Uterus (tissue), 4 donors: ENCODE results near the gene SLC9A5. TPM values are rescaled to one million over a fixed set of nuclear protein-coding genes. Genes with fewer than 3 reads are reported as not detected.
A peak's percentile ranks its signal among the peaks of the same experiment; 100 is the strongest.

ENCODE experiments used
- DNase-seq, 2 donors: peaks; one replicate each; pipeline ENCODE4 v3.0.0-alpha.2; 2019 to 2020
- H3K27ac ChIP-seq, 2 donors: fragments of 200-600 bp; sonication (generic); 1 replicate in 1 of 2; 2 replicates in 1 of 2; pipeline ENCODE4 v1.5.1; 2016 to 2018
- H3K27me3 ChIP-seq, 2 donors: fragments of 200-600 bp; sonication (generic); one replicate each; pipeline ENCODE4 v1.5.1; 2018 to 2019; ENCODE audit warnings: control low read depth in 1 of 2
- H3K36me3 ChIP-seq, 2 donors: fragments of 200-600 bp; sonication (generic); one replicate each; pipeline ENCODE4 v1.5.1; 2019; ENCODE audit warnings: control low read depth in 1 of 2
- H3K4me1 ChIP-seq, 2 donors: fragments of 200-600 bp; sonication (generic); one replicate each; pipeline ENCODE4 v1.5.1; 2018 to 2019; ENCODE audit warnings: control low read depth in 1 of 2
- H3K4me3 ChIP-seq, 2 donors: fragments of 200-600 bp; sonication (generic); 1 replicate in 1 of 2; 2 replicates in 1 of 2; pipeline ENCODE4 v1.5.1; 2018 to 2019; ENCODE audit warnings: mild to moderate bottlenecking in 1 of 2
- H3K9me3 ChIP-seq, 2 donors: fragments of 200-600 bp; sonication (generic); one replicate each; pipeline ENCODE4 v1.5.1; 2019; ENCODE audit warnings: control low read depth in 1 of 2
- POLR2A ChIP-seq, 2 donors: fragments of 450-650 bp; IDR thresholded peaks; one replicate each; pipeline ENCODE4 v1.6.1; 2016; ENCODE audit warnings: antibody characterized with exemption in 2 of 2, mild to moderate bottlenecking in 1 of 2, moderate library complexity in 1 of 2
- intact Hi-C: fragments of 100-400 bp; cut with DNase I; formaldehyde crosslinking; loops from one replicate; pipeline ENCODE4 v1.15.1; 2023; ENCODE audit warnings: low total_unique reads
- total RNA-seq, 4 donors: library from RNA; depleted of rRNA in 3 of 4; stranded (reverse); fragments of >200 nt in 3 of 4; gene quantifications; one replicate each; pipeline versions ENCODE4 v1.1.0 to v1.2.4, GENCODE V29; 2014 to 2023
- TF ChIP-seq, protein P1 (sequence below), 4 experiments: fragments of 200-600 bp in 2 of 4; fragments of 450-650 bp in 2 of 4; sonication (generic) in 2 of 4; IDR thresholded peaks; one replicate each; pipeline ENCODE4 v1.5.1; 2016 to 2019; ENCODE audit warnings: antibody characterized with exemption in 4 of 4, mild to moderate bottlenecking in 2 of 4, moderate library complexity in 1 of 4
- donor health status: DM: yes; HTN: yes; CAD: no.

The SLC9A5 gene
- total RNA-seq, 4 donors from 2014 or later, result 0.55 to 1.9 (median 1.3) TPM; not detected in 1

- intact Hi-C loops, result no loop called here
- Histone ChIP-seq H3K27me3 (no peaks in the 10 kb centered on the region), H3K27ac (no peak overlapping the region), H3K9me3 (no peaks in the 10 kb centered on the region), H3K36me3 (no peaks in the 10 kb centered on the region), H3K4me1 (peaks cover 0 to 6% of the 10 kb centered on the region in 2 donors), H3K4me3 (no peak overlapping the region)
- TF ChIP-seq, protein P1, sequence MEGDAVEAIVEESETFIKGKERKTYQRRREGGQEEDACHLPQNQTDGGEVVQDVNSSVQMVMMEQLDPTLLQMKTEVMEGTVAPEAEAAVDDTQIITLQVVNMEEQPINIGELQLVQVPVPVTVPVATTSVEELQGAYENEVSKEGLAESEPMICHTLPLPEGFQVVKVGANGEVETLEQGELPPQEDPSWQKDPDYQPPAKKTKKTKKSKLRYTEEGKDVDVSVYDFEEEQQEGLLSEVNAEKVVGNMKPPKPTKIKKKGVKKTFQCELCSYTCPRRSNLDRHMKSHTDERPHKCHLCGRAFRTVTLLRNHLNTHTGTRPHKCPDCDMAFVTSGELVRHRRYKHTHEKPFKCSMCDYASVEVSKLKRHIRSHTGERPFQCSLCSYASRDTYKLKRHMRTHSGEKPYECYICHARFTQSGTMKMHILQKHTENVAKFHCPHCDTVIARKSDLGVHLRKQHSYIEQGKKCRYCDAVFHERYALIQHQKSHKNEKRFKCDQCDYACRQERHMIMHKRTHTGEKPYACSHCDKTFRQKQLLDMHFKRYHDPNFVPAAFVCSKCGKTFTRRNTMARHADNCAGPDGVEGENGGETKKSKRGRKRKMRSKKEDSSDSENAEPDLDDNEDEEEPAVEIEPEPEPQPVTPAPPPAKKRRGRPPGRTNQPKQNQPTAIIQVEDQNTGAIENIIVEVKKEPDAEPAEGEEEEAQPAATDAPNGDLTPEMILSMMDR (IDR thresholded peaks at IDR 0.05), result no peak
- no peak for TF ChIP-seq POLR2A (IDR thresholded peaks at IDR 0.05)
- no peak for DNase-seq
Observed at GRCh38 chr16:67235816-67236562, 12.8 kb upstream of the SLC9A5 start.

DNA sequence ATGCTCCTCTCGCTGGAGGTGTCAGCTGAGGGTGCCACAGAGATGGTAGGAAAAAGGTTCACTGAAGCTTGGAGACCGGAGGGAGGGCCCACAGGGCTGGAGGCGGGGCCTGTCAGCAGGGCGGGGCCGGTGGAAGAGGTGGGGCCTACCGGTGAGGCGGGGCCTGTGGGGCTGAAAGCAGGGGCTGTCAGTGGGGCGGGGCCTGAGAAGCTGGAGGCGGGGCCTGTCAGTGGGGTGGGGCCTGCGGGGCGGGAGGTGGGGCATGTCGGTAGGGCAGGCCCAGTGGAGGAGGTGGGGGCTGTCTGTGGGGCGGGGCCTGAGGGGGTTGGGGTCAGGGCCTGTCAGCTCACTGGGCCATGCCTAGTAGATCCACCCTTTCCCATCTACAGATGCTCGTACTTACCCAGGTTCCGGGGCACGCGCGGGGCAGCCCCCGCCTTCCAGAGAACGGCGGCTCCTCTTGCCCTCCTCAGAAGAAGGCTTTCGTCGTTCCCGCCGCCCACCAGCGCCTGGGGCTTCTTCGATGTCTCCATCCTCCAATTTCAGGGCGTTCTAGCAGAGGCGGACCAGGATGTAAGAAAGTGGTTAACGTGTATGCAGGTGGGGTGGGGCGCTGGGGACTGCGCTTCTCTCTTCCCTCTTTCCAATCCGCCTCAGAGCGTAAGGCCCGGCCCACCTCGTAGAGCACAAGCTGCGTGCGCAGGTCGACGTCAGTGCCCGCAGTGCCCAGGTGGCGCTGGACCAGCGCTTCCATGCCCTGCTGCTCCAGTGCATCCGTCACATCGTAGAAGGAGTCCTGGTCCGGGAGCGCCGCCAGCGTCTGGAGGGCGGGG is 12.0 kb upstream of the SLC9A5 start:
- H3K27ac ChIP-seq, result no peak overlapping the region
- H3K9me3 ChIP-seq, result no peaks in the 10 kb centered on the region
- DNase-seq, result peak in 1 of 2 donors; percentile 44
- intact Hi-C loops, result no loop called here
- no peaks in the 10 kb centered on the region for H3K36me3 ChIP-seq
- H3K4me3 ChIP-seq, result no peak overlapping the region
- TF ChIP-seq, protein P1 (IDR thresholded peaks at IDR 0.05), result no peak
- TF ChIP-seq POLR2A (IDR thresholded peaks at IDR 0.05), result no peak
- peaks cover 0 to 6% of the 10 kb centered on the region in 2 donors for H3K4me1 ChIP-seq
- H3K27me3 ChIP-seq, result no peaks in the 10 kb centered on the region

DNA sequence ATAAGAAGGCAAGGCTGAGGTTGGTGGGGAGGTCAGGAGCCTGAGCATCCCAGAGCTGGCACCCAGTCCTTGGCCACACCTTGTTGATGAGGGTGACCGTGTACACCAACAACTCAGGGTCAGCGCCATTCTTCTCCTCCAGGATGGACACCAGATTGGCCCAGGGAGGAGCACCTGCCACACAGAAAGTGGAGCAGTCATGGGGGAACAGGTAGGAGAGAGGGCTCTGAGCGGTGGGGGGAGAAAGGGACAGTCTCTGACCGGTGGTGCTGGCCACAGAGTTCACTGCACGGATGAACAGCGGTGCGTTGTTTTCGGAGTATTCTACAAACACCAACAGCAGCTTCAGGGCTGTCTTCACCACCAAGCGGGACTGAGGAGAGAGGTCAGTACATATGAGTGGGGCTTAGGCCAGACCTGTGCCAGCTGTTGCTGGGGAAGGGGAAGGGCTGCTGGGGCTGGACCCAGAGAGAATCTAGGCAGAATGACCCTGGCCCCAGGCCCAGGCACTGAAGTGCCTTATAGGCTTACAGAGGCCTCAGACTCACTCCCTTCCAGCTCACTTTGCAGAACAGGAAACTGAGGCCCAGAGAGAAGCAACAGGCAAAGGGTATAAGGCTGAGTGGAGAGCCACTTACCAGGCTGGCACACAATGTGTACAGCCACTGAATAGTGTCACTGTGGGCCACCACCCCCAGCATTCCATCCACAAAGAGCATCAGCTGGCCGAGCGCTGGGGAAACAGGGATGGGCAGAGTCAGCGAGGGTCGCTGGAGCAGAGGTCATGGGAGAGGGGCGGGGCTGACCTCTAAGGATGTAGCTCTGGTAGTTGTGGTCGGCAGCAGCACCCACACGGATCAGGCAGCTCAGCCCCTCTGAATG is 11.1 kb upstream of the SLC9A5 start:
- H3K27ac ChIP-seq, result no peak overlapping the region
- no peak overlapping the region for H3K4me3 ChIP-seq
- H3K36me3 ChIP-seq, result no peaks in the 10 kb centered on the region
- no peaks in the 10 kb centered on the region for H3K9me3 ChIP-seq
- H3K4me1 ChIP-seq, result peaks cover 0 to 6% of the 10 kb centered on the region in 2 donors
- no peak for DNase-seq
- no peaks in the 10 kb centered on the region for H3K27me3 ChIP-seq
- TF ChIP-seq POLR2A (IDR thresholded peaks at IDR 0.05), result no peak
- TF ChIP-seq, protein P1 (IDR thresholded peaks at IDR 0.05), result no peak
- intact Hi-C loops, result no loop called here

DNA sequence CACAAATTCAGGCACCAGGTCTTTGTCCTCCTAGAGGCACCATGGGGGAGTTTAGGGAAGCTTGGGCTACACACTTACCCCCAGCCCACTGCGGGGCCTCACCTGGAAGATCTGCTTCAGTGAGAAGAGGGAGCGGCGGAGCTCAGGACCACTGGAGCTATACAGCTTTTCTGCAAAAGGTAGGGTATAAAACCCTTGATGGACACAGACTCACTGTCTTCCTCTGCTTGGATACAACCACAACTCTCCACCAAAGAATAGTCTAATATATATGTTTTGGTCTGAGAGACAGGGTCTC is 10.6 kb upstream of the SLC9A5 start:
- no peak for DNase-seq

More for the DNA sequence above, 10.6 kb upstream of the SLC9A5 start:
- Histone ChIP-seq H3K27me3 (no peaks in the 10 kb centered on the region), H3K4me1 (peaks cover 0 to 6% of the 10 kb centered on the region in 2 donors), H3K36me3 (no peaks in the 10 kb centered on the region), H3K4me3 (no peak overlapping the region), H3K27ac (no peak overlapping the region), H3K9me3 (no peaks in the 10 kb centered on the region)
- TF ChIP-seq POLR2A (IDR thresholded peaks at IDR 0.05), result no peak
- TF ChIP-seq, protein P1 (IDR thresholded peaks at IDR 0.05), result no peak
- intact Hi-C loops, result no loop called here
